Measurements from ENCODE around the gene SLC39A7.

DNA sequence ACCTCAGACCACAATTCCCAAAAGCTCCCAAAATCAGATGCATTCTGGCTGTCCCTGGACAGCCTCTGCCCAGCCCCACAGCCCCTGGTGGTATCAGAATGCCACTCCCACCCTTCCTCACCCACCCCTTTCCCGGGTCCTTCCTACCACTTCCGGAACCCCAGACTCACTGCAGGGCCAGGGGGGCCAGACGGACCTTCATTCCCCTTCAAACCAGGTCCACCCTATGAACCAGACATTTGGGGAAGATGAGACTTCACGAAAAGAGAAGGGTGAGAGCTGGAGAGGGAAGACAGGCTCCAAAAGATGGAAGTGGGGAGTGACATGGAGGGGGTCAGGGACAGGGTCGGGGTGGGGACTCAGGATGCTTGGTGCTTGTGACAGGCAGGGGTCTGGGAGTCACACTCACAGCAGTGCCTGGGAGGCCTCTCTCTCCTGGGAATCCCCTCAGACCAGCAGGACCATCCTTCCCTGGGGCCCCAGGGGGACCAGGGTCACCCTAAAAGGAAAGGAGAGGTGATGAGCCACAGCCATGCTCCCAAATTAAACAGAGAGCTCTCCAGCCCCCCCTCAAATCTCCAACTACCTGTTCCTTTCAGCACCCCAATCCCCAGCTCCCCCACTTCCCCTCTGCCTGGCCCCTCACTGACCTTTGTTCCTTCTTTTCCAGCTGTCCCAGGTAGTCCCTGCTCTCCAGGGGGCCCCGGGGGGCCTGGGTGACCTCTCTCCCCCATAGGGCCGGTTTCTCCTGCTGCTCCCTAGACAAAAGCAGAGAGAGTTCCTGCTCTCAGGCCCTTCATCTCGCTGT is 28.6 kb upstream of the SLC39A7 start:
- TF ChIP-seq POLR2A (IDR thresholded peaks at IDR 0.05; ENCODE audit: low read depth, low read length), result no peak
- TF ChIP-seq POLR2AphosphoS5 (IDR thresholded peaks at IDR 0.05; ENCODE audit: low read depth, low read length), result no peak
- TF ChIP-seq TAF1 (IDR thresholded peaks at IDR 0.05; ENCODE audit: borderline replicate concordance, low read depth, low read length), result no peak

Measured in GM12892 (cell line).